Osteoblast (primary cell): ENCODE data around the gene TACC2. TPM values are rescaled to one million over a fixed set of nuclear protein-coding genes. Genes with fewer than 3 reads are reported as not detected.

Experiments used
- DNase-seq: peaks from one replicate; pipeline ENCODE4 v3.0.0; 2011; ENCODE audit warnings: low spot score, mixed read lengths; ENCODE audit not compliant: insufficient read length; ENCODE audit errors: missing footprints
- H2AFZ ChIP-seq: 2 replicates; pipeline ENCODE4 v1.6.0; 2011; ENCODE audit warnings: mild to moderate bottlenecking, low read length
- H3K27ac ChIP-seq: 2 replicates; pipeline ENCODE4 v1.5.1; 2011; ENCODE audit warnings: mild to moderate bottlenecking, low read depth, low read length, moderate library complexity
- H3K27me3 ChIP-seq: 2 replicates; pipeline ENCODE4 v1.6.0; 2012; ENCODE audit warnings: mild to moderate bottlenecking, control low read depth, inconsistent platforms, low read length, moderate library complexity; ENCODE audit not compliant: insufficient read depth
- H3K36me3 ChIP-seq: 2 replicates; pipeline ENCODE4 v1.5.1; 2011; ENCODE audit warnings: mild to moderate bottlenecking, low read length, control low read depth, moderate library complexity; ENCODE audit not compliant: insufficient read depth
- H3K4me1 ChIP-seq: 2 replicates; pipeline ENCODE4 v1.5.1; 2011; ENCODE audit warnings: mild to moderate bottlenecking, low read length, control low read depth, moderate library complexity; ENCODE audit not compliant: insufficient read depth
- H3K4me2 ChIP-seq: 2 replicates; pipeline ENCODE4 v1.6.0; 2011; ENCODE audit warnings: mild to moderate bottlenecking, low read length; ENCODE audit not compliant: insufficient read depth
- H3K4me3 ChIP-seq: fragments of 200-600 bp; sonication (generic); 3 replicates; pipeline ENCODE4 v1.5.1; 2012; ENCODE audit warnings: mild to moderate bottlenecking, low read length, inconsistent platforms; ENCODE audit not compliant: insufficient read depth
- H3K79me2 ChIP-seq: 2 replicates; pipeline ENCODE4 v1.6.0; 2012; ENCODE audit warnings: mild to moderate bottlenecking, low read length, control low read depth, inconsistent platforms; ENCODE audit not compliant: insufficient read depth
- H3K9me3 ChIP-seq: 2 replicates; pipeline ENCODE4 v1.5.1; 2011; ENCODE audit warnings: low read depth, low read length, control low read depth
- H4K20me1 ChIP-seq: 2 replicates; pipeline ENCODE4 v1.6.0; 2012; ENCODE audit warnings: mild to moderate bottlenecking, low read length, control low read depth; ENCODE audit not compliant: insufficient read depth
- CTCF ChIP-seq: IDR thresholded peaks from 2 replicates; pipeline ENCODE4 v1.5.1; 2011; ENCODE audit warnings: mild to moderate bottlenecking, low read depth, low read length, moderate library complexity; ENCODE audit errors: extremely low read depth
- total RNA-seq: library from RNA; depleted of rRNA; stranded (reverse); fragments of >200 nt; gene quantifications from 2 replicates; pipeline ENCODE4 v1.2.3, GENCODE V29; 2012

Gene TACC2
- total RNA-seq, 1 donor, result 5.8 TPM

- H3K79me2 ChIP-seq, result peaks cover 46% of the 10 kb centered on the region
- no peak for TF ChIP-seq CTCF
- no peak overlapping the region for H3K27ac ChIP-seq
- no peak overlapping the region for H3K4me3 ChIP-seq
- DNase-seq, result no peak
- H3K4me1 ChIP-seq, result no peaks in the 10 kb centered on the region
- H4K20me1 ChIP-seq, result peaks cover 8% of the 10 kb centered on the region
- no peak overlapping the region for H3K4me2 ChIP-seq
- no peak overlapping the region for H2AFZ ChIP-seq
- H3K9me3 ChIP-seq, result no peaks in the 10 kb centered on the region
- no peaks in the 10 kb centered on the region for H3K27me3 ChIP-seq
- H3K36me3 ChIP-seq, result no peaks in the 10 kb centered on the region
These were observed 132.1 kb downstream of the TACC2 start for GRCh38 chr10:122121059-122121458.

- H3K36me3 ChIP-seq, result no peaks in the 10 kb centered on the region
- H3K4me2 ChIP-seq, result no peak overlapping the region
- H3K27me3 ChIP-seq, result no peaks in the 10 kb centered on the region
- TF ChIP-seq CTCF, result no peak
- no peak overlapping the region for H3K4me3 ChIP-seq
- H3K4me1 ChIP-seq, result peaks cover 5% of the 10 kb centered on the region
- no peaks in the 10 kb centered on the region for H3K9me3 ChIP-seq
- H4K20me1 ChIP-seq, result peaks cover 13% of the 10 kb centered on the region
- no peak for DNase-seq
- H3K79me2 ChIP-seq, result peaks cover 36% of the 10 kb centered on the region
- no peak overlapping the region for H2AFZ ChIP-seq
- no peak overlapping the region for H3K27ac ChIP-seq
These were observed 133.5 kb downstream of the TACC2 start for GRCh38 chr10:122122493-122122892.

GRCh38 chr10:122123186-122123585 lies 134.2 kb downstream of the TACC2 start:
- Histone ChIP-seq H3K36me3 (no peaks in the 10 kb centered on the region), H4K20me1 (peaks cover 17% of the 10 kb centered on the region), H3K27ac (no peak overlapping the region), H3K9me3 (no peaks in the 10 kb centered on the region), H3K4me2 (no peak overlapping the region), H3K27me3 (no peaks in the 10 kb centered on the region), H2AFZ (no peak overlapping the region), H3K4me1 (peaks cover 10% of the 10 kb centered on the region), H3K79me2 (peaks cover 31% of the 10 kb centered on the region), H3K4me3 (no peak overlapping the region)
- TF ChIP-seq CTCF, result no peak
- no peak for DNase-seq

- Histone ChIP-seq H3K36me3 (no peaks in the 10 kb centered on the region), H3K79me2 (peaks cover 28% of the 10 kb centered on the region), H3K9me3 (no peaks in the 10 kb centered on the region), H3K27ac (no peak overlapping the region), H4K20me1 (peaks cover 15% of the 10 kb centered on the region), H2AFZ (no peak overlapping the region), H3K4me2 (no peak overlapping the region), H3K4me1 (peaks cover 10% of the 10 kb centered on the region), H3K27me3 (no peaks in the 10 kb centered on the region), H3K4me3 (no peak overlapping the region)
- no peak for TF ChIP-seq CTCF
- DNase-seq, result no peak
These were observed 135.4 kb downstream of the TACC2 start for GRCh38 chr10:122124342-122124741.
